GM19099 (cell line): ENCODE measurements around the gene ATP5PB.

Experiments used
- POLR2A ChIP-seq: IDR thresholded peaks from 3 replicates; pipeline ENCODE4 v1.6.1; 2011; ENCODE audit warnings: low read depth; ENCODE audit not compliant: insufficient read length; ENCODE audit errors: extremely low read depth

The ATP5PB gene

GRCh38 chr1:111463029-111463683, 13.9 kb downstream of the ATP5PB start:
- TF ChIP-seq POLR2A: no peak

DNA sequence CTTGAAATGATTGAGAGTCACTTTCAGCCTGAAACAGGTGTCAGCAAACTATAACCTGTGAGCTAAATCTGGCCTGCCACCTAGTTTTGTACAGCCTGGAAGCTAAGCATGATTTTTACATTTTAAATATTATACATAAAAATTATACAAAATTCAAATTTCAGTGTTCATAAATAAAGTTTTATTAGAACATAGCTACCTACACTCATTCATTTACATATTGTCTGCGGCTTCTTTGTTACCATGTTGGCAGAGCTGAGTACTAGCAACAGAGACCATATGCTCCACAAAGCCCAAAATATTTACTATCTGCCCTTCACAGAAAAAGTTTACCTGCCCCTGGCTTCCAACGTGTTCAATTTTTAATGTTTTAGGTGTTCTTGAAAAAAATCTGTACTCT, 16.5 kb downstream of the ATP5PB start:
- no peak for TF ChIP-seq POLR2A

GRCh38 chr1:111466480-111466879, 17.2 kb downstream of the ATP5PB start:
- TF ChIP-seq POLR2A: no peak

DNA sequence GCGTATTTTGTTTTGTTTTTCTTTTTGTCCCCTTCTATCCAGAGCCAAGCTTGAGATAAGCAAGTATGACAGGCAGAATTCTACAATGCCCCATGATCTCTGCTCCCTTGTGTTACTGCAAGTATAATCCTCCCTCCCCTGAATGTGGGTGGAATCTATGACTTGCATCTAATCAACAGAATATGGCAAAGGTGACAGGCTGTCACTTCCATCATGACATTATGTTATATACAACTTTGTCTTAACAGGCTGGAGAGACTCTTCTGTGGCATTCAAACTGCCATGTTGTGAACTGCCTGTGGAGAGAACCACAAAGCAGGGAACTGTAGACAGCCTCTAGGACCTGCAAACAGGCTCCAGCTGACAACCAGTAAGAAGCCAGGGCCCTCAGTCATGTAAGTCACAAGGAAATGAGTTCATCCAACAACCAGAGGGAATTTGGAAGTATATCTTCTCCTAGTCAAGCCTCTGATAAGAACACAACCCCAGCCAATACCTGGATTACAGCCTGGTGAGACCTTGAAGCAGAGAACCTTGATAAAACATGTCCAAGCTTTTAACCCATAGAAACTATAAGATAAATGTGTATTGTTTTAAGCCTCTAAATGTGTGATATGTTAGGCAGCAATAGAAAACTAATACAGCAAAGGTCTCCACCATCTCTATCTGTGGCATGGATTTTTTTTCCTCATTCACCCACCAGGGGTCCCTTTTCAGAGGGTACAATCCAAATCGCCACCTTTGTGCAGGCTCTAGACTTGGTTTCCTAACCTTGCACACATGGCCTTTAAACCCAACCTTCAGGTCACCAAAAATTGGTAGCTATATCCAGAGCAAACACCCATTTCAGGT, 18.8 kb downstream of the ATP5PB start:
- TF ChIP-seq POLR2A: no peak

- TF ChIP-seq POLR2A: no peak
Measured at GRCh38 chr1:111468717-111469100, 19.4 kb downstream of the ATP5PB start.

GRCh38 chr1:111469539-111469938, 20.3 kb downstream of the ATP5PB start:
- no peak for TF ChIP-seq POLR2A

DNA sequence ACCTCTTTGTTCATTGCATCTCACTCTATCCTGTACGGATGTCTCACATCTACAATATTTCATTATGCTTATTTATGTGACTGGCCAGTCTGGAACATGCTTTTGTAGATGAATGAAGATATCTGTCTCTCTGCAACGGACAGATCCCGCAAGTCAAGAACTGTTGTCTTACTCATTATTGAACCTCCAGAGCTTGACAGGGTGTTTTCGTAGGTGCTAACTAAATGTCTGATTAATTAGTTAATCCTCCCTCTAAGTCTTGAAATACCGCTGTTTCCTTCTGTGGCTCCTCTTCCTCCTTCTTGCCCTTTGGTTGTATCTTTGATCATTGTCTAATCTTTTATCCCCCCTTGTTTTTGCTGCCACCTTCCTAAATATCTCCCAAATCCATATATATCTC, 21.3 kb downstream of the ATP5PB start:
- TF ChIP-seq POLR2A: no peak

- no peak for TF ChIP-seq POLR2A
Measured at GRCh38 chr1:111471012-111471411, 21.7 kb downstream of the ATP5PB start.

DNA sequence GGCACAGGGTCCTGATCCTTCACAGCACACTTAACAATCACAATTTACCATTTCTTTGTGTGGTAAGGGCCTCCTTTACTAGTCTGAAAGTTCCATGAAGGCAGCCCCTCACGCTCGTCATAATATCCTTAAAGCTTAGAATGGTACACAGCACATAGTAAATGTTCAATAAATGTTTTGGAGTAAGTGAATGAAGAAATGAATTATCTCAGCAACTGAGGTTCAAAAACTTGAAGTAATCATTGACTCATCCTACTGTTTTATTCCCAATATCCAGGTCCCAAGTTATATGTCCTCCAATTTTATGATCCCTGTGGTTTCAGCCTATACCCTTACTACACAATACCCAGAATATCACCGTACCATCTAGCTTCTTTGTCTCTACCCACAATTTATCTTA, 22.3 kb downstream of the ATP5PB start:
- TF ChIP-seq POLR2A: no peak

DNA sequence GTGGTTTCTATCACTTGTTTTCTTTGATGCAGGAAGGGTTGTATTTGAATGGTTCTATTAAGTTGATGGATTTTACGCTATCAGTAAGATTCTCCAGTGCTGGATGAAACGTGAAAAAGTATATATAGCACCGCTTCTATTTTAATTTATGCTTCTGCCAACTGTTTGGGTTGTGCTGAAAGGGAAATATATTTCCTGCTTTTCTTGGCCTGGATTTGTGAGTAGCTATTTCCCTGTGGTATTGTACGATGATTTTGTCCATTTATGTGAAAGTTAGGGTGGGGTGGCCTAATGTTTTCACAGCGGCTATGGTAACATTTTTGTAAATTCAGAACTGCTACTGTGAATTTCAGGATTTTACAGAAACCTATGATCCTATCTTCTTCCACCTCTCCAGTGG, 24.8 kb downstream of the ATP5PB start:
- TF ChIP-seq POLR2A: no peak

GRCh38 chr1:111474521-111474920, 25.3 kb downstream of the ATP5PB start:
- no peak for TF ChIP-seq POLR2A

GRCh38 chr1:111475701-111476100, 26.4 kb downstream of the ATP5PB start:
- TF ChIP-seq POLR2A: no peak

DNA sequence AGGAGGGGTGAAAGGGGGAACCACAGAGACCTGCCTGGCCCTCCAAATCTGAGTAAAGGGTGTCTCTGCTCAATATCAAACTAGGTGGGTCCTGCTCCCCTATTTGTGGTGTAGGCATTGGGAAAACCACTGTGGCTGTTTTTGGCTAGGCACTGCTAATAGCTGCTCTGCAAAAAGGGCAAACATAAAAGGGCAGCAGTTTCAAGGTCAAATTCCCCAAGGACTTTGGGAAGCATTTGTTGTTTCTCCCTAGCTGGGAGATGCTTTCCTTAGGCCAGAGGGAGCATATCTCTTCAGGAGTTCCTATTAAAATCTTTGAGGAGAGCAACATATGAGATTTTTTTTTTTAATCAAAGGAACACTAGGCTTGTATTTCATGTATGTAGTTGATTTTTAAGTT, 26.9 kb downstream of the ATP5PB start:
- TF ChIP-seq POLR2A: no peak

GRCh38 chr1:111476761-111477309, 27.6 kb downstream of the ATP5PB start:
- TF ChIP-seq POLR2A: no peak

DNA sequence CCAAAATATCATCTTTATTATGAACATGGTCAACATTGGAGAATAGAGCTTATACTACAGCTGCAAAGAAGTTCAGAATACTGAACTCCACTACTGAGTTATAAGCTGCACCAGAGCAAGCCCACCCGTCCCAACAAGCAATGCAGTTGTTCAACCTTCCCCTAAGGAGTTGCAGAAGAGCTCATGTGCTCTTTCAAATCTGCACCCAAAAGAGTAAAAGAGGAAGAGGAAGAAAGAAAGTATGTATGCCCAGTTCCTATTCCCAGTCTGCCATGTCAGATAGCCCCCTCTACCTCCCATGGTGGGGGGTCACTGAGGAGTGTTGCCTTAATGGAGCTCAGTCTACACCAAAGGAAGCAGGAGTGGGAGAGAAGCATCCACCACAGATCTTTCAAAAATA, 31.4 kb downstream of the ATP5PB start:
- no peak for TF ChIP-seq POLR2A

- TF ChIP-seq POLR2A: no peak
Measured at GRCh38 chr1:111481387-111482221, 32.3 kb downstream of the ATP5PB start.

DNA sequence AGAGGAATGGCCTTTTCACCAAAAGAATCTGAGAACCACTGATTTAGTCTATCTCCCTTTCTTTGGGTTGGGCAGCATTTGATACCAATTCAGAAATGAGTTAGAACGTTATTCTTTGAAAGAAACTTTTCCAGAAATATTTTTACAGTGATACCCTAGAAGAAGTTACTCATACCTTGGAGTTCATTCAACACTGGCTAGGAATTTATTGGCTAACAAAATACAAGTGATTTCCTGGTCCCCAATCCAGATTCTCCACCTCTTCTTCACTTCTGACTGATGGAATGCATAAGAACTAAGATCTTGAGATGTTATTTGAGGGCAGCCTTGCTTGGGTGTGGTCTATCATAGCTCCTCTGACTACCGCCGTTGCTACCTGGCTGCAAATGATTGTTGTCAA, 33.9 kb downstream of the ATP5PB start:
- no peak for TF ChIP-seq POLR2A
